Activated naive CD4-positive, alpha-beta T cell treated with anti-CD3 and anti-CD28 coated beads, Interleukin-2, amount 50 U/mL, for 24 hours (primary cell): ENCODE results near the gene MEGF10.

Source experiments
- H3K27ac Mint-ChIP-seq: one replicate; pipeline ENCODE4 v1.8.0; 2021; ENCODE audit warnings: mild to moderate bottlenecking, mixed read lengths
- H3K27me3 Mint-ChIP-seq: one replicate; pipeline ENCODE4 v1.8.0; 2021; ENCODE audit warnings: mixed read lengths
- H3K36me3 Mint-ChIP-seq: one replicate; pipeline ENCODE4 v1.8.0; 2021; ENCODE audit warnings: mixed read lengths
- H3K4me1 Mint-ChIP-seq: one replicate; pipeline ENCODE4 v1.8.0; 2021; ENCODE audit warnings: mixed read lengths
- H3K4me3 Mint-ChIP-seq: one replicate; pipeline ENCODE4 v1.8.0; 2021; ENCODE audit warnings: mild to moderate bottlenecking, mixed read lengths
- H3K9me3 Mint-ChIP-seq: one replicate; pipeline ENCODE4 v1.8.0; 2021; ENCODE audit warnings: mixed read lengths

The MEGF10 gene

DNA sequence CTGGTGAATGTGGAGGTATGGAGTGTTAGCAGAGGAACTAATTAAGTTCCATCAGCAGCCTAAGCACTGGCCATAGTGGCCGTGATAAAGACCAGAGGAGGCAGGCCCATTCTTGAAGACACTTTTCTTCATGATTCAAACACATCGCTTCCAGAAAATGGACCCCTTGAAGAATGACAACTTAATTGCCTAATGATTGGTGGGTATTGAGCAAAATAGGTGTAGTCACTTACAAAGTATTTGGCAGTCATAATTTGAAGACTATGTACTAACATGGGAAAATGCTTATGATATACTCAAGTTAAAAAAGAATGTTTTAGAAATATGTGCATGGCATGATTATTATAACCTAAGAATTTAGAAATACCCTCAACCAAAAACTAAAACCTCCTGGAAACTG, 44.8 kb downstream of the MEGF10 start:
- peaks cover 22% of the 10 kb centered on the region for H3K27me3 Mint-ChIP-seq
- no peak overlapping the region for H3K4me3 Mint-ChIP-seq
- H3K4me1 Mint-ChIP-seq, result no peaks in the 10 kb centered on the region
- no peak overlapping the region for H3K27ac Mint-ChIP-seq
- H3K9me3 Mint-ChIP-seq, result no peaks in the 10 kb centered on the region
- H3K36me3 Mint-ChIP-seq, result no peaks in the 10 kb centered on the region

DNA sequence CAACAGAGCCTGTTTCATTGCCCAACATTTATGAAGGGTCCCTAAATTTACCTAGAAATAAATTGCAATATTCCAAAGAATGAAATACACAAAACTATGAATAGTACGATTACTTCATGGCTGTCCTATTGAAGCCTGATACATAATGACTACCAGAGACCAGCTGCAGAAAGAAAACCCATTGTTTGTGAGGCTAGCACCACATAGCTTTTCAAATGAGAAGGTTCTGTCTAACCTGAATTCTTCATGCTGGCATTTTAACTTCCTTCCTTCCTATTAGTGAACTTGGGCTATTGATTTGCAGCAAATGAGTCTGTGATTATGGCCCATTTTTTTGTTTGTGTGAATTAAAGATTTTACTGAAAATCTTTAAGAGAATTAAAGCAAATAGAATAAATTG, 47.3 kb downstream of the MEGF10 start:
- no peak overlapping the region for H3K4me3 Mint-ChIP-seq
- no peaks in the 10 kb centered on the region for H3K36me3 Mint-ChIP-seq
- no peaks in the 10 kb centered on the region for H3K9me3 Mint-ChIP-seq
- no peaks in the 10 kb centered on the region for H3K4me1 Mint-ChIP-seq
- H3K27ac Mint-ChIP-seq, result no peak overlapping the region
- peaks cover 18% of the 10 kb centered on the region for H3K27me3 Mint-ChIP-seq

DNA sequence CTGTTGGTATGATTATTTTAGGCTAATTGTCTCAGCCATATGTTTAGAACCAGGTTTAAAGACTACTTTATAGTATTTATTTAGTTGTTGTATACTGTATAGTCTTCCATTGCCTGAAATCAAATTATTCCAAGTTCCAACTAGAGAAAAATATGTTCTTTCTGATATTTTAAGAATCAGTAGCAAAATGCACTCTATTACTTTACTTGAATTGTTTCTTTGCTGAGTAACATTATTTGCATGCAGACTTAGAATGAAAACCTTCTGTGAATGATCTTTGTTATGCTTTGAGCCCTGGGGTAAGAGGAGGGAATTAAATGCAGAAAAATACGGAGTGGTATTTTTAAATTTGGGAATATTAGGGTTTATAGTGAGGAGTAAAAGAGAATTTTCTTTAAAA, 47.9 kb downstream of the MEGF10 start:
- Mint-ChIP-seq H3K27ac (no peak overlapping the region), H3K4me3 (no peak overlapping the region), H3K27me3 (peaks cover 15% of the 10 kb centered on the region), H3K4me1 (no peaks in the 10 kb centered on the region), H3K36me3 (no peaks in the 10 kb centered on the region), H3K9me3 (no peaks in the 10 kb centered on the region)

DNA sequence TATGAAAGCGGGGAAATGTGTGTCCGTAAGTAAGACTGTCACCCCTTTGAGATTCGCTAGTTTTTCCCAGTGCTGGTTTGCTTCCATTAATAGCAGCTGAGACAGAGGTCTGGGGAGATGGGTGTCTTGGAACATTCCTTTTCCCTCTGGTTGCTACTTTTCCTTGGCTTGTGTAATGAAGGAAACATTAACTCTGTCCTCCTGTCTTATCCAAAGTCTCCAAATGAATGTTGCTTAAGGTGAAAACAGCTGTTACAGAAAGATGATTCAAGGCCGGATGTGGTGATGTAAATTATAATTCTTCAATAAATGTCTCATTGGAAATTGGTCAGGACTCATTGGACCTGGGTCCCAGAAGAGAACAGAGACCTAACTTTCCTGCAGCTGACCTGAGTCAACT, 50.0 kb downstream of the MEGF10 start:
- Mint-ChIP-seq H3K4me1 (no peaks in the 10 kb centered on the region), H3K9me3 (no peaks in the 10 kb centered on the region), H3K4me3 (no peak overlapping the region), H3K27me3 (peaks cover 14% of the 10 kb centered on the region), H3K27ac (no peak overlapping the region), H3K36me3 (no peaks in the 10 kb centered on the region)

DNA sequence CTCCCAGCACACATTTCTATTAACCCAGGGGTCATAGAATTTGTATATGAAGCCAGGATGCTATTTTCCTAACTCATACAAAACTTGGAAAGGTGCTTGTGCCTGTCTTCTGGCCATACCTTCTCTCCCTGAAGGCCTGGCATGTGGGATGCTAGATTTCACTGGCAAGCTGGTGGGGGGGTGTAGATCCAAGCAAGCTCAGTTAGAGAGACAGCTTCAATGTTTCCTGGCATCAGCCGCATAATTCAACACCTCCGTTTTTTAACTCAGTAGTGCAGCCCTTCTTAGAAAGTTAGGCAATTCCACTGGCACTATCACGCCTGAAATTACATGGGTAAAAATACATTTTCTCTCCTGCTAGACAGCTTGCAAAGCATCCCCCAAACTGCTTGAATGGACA, 51.8 kb downstream of the MEGF10 start:
- Mint-ChIP-seq H3K4me1 (no peaks in the 10 kb centered on the region), H3K36me3 (no peaks in the 10 kb centered on the region), H3K27ac (no peak overlapping the region), H3K4me3 (no peak overlapping the region), H3K9me3 (no peaks in the 10 kb centered on the region), H3K27me3 (peaks cover 10% of the 10 kb centered on the region)

DNA sequence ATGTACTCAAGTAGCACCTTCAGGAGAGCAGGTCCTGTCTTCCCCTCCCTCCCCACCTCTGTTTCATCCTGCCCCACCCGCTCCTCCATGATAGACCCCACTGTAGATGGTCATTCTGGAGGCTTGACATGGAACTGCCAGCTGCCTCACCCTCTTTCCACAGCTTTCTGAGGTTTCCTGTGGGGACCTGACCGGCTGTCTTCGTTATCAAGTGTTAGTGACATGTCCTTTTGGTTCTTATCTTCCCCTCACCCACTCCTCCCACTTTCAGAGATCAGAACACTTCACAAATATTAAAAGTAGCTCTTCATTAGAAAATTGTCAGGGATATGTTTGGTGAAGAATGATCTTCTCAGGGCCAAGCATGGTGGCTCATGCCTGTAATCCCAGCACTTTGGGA, 52.7 kb downstream of the MEGF10 start:
- no peak overlapping the region for H3K27ac Mint-ChIP-seq
- H3K4me3 Mint-ChIP-seq, result no peak overlapping the region
- H3K27me3 Mint-ChIP-seq, result peaks cover 10% of the 10 kb centered on the region
- H3K4me1 Mint-ChIP-seq, result no peaks in the 10 kb centered on the region
- no peaks in the 10 kb centered on the region for H3K9me3 Mint-ChIP-seq
- H3K36me3 Mint-ChIP-seq, result no peaks in the 10 kb centered on the region

DNA sequence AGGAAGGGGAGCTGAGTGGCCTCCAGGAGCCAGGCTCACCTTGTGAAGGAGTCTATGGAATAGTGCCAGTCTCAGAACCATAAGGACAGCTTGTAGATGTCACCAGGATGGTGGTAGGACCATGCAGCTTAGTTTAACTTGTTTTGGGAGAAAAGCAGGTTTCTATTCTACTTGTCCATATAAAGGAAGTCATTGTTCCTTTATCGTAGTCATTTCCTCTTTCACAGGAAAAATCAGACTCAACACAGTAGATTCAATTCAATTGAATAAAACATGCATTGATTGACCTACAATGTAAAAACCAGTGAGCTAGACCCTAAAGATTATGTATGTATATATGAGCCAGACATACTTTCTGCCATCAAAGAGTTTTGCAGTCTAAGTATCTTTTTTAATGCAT, 53.3 kb downstream of the MEGF10 start:
- Mint-ChIP-seq H3K27me3 (peaks cover 7% of the 10 kb centered on the region), H3K4me3 (no peak overlapping the region), H3K9me3 (no peaks in the 10 kb centered on the region), H3K27ac (no peak overlapping the region), H3K4me1 (no peaks in the 10 kb centered on the region), H3K36me3 (no peaks in the 10 kb centered on the region)

DNA sequence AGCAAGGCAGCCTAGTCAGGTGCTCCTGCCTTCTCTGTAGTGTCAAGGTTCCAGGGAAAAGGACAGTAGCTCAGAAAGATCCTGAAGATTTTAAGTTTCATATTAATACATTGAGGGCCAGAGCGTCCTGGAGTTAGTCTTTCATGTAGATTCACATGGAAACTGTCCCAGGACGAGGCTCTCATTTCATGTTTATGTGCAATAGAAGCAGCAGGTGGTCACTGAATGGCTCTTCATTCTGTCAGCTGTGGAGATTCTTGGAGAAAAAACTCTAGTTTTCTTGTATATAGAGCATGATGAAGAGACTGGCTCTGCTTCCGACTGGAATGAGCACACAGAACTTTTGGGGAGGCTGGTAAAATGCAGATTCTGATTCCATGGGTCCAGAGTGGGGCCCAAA, 54.3 kb downstream of the MEGF10 start:
- Mint-ChIP-seq H3K27ac (no peak overlapping the region), H3K9me3 (no peaks in the 10 kb centered on the region), H3K4me3 (no peak overlapping the region), H3K27me3 (peaks cover 5% of the 10 kb centered on the region), H3K36me3 (no peaks in the 10 kb centered on the region), H3K4me1 (no peaks in the 10 kb centered on the region)

DNA sequence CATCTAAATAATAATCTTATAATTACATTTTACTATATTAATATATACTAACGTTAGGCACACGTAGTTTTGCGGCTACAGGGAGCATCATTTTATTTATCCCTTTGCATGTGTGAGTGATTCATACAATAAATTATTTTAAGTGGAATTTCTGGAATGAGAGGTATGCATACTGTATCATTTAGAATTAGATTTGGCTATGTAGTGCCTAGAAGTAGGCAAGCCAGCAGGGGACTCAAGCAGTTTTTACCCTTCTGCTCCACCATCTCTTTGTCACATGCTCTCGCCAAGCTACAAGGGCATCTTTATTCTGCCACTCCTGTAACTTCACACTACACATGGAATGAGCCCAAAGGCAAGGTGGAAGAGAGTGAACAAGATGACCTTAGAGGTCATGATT, 60.8 kb downstream of the MEGF10 start:
- H3K9me3 Mint-ChIP-seq, result no peaks in the 10 kb centered on the region
- no peak overlapping the region for H3K4me3 Mint-ChIP-seq
- no peak overlapping the region for H3K27ac Mint-ChIP-seq
- H3K36me3 Mint-ChIP-seq, result no peaks in the 10 kb centered on the region
- H3K27me3 Mint-ChIP-seq, result peaks cover 2% of the 10 kb centered on the region
- no peaks in the 10 kb centered on the region for H3K4me1 Mint-ChIP-seq

DNA sequence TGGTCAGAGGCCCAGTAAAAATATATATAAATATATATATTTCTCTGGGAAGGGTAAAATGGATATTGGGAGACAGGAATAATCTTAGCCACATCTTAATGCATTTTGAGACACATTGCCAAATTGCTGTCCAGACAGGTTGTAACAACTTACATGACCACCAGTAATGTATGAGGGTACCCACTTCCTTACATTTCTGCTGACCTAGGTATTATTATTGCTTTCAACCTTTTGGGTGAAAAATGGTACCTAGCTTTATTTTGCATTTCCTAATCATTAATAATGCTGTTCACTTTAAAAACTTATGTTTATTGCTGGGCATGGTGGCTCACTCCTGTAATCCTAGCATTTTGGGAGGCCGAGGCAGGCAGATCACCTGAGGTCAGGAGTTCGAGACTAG, 61.5 kb downstream of the MEGF10 start:
- H3K9me3 Mint-ChIP-seq, result no peaks in the 10 kb centered on the region
- no peak overlapping the region for H3K4me3 Mint-ChIP-seq
- no peaks in the 10 kb centered on the region for H3K4me1 Mint-ChIP-seq
- H3K27me3 Mint-ChIP-seq, result peaks cover 2% of the 10 kb centered on the region
- H3K27ac Mint-ChIP-seq, result no peak overlapping the region
- no peaks in the 10 kb centered on the region for H3K36me3 Mint-ChIP-seq

DNA sequence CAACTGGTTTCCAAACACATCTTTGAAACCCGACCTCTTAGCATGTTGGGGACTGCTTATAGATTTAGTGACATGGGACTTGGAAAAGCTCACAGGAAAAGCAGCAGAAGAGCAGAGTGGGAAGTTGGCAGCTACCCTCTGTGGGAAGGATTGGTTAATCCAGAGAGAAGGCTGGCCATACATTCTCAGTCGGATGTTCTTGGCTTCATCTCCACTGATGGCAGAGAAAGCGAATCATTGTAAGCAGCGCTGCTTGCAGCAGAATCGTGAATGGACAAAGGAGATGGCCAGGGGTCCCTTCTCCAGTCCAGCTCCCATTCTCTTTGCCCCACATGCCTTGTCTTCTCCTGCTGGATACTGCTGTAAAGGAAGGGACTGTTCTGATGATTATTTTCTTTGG, 62.7 kb downstream of the MEGF10 start:
- peaks cover 8% of the 10 kb centered on the region for H3K27me3 Mint-ChIP-seq

DNA sequence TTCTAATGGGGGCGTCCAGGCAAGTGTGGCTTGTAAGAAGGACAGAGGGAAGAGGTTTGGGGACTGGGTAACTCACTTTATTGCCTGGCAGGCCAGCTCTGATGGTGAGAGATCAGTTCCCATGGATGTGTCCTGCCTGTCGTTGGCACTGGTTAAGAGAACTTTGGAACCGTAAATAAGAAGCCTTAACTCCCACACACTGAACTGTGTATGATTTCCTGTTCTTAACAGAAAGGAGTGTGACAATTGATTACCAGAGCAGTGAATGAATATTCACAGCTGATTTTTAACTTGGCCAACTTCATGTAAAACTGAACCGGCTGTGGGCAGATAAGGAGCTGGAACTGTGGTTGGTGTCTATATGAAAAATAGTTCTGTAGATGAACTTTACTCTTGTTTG, 63.2 kb downstream of the MEGF10 start:
- no peak overlapping the region for H3K27ac Mint-ChIP-seq
- no peaks in the 10 kb centered on the region for H3K4me1 Mint-ChIP-seq
- no peaks in the 10 kb centered on the region for H3K36me3 Mint-ChIP-seq
- H3K9me3 Mint-ChIP-seq, result no peaks in the 10 kb centered on the region
- no peak overlapping the region for H3K4me3 Mint-ChIP-seq
- peaks cover 8% of the 10 kb centered on the region for H3K27me3 Mint-ChIP-seq

More for the DNA sequence above, 62.7 kb downstream of the MEGF10 start:
- H3K27ac Mint-ChIP-seq, result no peak overlapping the region
- no peaks in the 10 kb centered on the region for H3K36me3 Mint-ChIP-seq
- H3K4me3 Mint-ChIP-seq, result no peak overlapping the region
- H3K9me3 Mint-ChIP-seq, result no peaks in the 10 kb centered on the region
- H3K4me1 Mint-ChIP-seq, result no peaks in the 10 kb centered on the region

DNA sequence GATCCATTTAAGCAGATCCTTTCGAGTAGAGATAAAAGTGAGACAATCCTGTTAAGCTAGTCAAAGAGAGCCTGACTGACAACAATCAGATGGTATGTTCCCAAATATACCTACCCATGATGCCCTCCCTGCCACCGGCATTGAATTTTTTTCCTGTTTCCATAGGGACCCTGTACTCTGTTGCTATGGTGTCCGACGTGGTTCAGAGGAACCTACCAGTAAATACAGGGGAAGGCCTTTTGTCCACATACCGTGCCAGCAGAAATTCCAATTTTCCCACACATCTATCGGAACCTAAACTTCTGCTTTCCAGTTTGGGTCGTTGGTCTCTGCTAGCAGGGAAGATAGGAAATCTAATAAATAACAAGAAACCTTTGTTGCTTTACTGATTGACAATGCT, 64.7 kb downstream of the MEGF10 start:
- H3K27me3 Mint-ChIP-seq, result peaks cover 8% of the 10 kb centered on the region
- H3K9me3 Mint-ChIP-seq, result no peaks in the 10 kb centered on the region
- no peak overlapping the region for H3K4me3 Mint-ChIP-seq
- H3K27ac Mint-ChIP-seq, result no peak overlapping the region
- no peaks in the 10 kb centered on the region for H3K4me1 Mint-ChIP-seq
- H3K36me3 Mint-ChIP-seq, result no peaks in the 10 kb centered on the region

DNA sequence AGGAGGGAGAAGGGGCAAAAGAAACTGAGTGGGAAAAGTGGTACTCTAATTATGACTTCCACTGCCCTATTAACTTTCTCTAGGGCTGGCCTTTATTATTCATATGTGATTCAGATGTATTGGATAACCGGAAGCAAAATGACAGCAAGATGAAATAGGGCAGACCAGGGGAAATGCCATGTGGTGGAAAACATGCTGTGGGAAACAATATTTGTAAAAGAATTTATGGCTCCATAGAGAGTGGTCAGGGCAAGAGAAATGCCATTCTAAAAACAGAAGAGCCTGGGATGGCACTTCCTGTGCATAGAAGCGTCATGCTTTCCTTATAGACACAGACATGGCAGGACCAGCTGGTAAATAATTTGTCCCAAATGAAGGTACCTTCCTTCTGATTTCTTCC, 67.7 kb downstream of the MEGF10 start:
- Mint-ChIP-seq H3K27me3 (peaks cover 12% of the 10 kb centered on the region), H3K4me3 (no peak overlapping the region), H3K36me3 (no peaks in the 10 kb centered on the region), H3K4me1 (no peaks in the 10 kb centered on the region), H3K27ac (no peak overlapping the region), H3K9me3 (no peaks in the 10 kb centered on the region)

DNA sequence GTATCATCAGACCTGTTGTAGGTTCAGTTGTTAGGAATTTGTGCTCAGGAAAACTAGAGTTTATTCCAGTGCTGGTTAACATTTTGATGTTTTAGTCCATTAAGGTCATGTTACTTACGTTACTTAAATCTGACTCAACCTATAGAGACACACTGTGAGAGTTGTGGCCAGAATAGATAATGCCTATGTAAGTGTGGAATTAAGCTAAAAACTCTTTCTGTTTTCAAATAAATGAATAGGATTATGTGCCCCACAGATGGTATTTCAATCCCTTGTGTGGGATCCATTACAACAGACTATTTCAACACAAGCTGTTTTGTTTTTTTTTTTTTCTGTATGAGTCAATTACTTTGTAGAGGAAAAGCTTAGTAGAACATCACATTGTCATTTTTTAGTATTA, 68.1 kb downstream of the MEGF10 start:
- H3K4me1 Mint-ChIP-seq, result no peaks in the 10 kb centered on the region
- peaks cover 13% of the 10 kb centered on the region for H3K27me3 Mint-ChIP-seq
- no peak overlapping the region for H3K4me3 Mint-ChIP-seq
- H3K9me3 Mint-ChIP-seq, result no peaks in the 10 kb centered on the region
- H3K36me3 Mint-ChIP-seq, result no peaks in the 10 kb centered on the region
- no peak overlapping the region for H3K27ac Mint-ChIP-seq

DNA sequence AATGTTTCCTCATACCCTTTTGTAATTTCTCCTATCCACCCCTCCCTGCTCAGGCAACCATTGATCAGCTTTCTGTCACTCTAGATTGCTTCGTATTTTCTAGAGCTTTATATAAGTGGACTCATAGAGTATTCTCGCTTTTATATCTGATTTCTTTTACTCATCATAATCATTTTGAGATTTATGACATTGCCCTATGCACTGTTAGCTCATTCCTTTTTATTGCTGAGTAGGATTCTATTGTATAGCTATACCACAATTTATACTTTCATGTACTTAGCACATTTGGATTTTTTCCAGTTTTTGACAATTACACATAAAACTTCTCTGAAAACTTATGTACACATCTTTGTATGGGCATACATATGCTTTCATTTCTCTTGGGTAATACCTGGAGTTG, 68.9 kb downstream of the MEGF10 start:
- H3K36me3 Mint-ChIP-seq, result no peaks in the 10 kb centered on the region
- H3K4me1 Mint-ChIP-seq, result no peaks in the 10 kb centered on the region
- H3K27me3 Mint-ChIP-seq, result peaks cover 18% of the 10 kb centered on the region
- H3K27ac Mint-ChIP-seq, result no peak overlapping the region
- no peaks in the 10 kb centered on the region for H3K9me3 Mint-ChIP-seq
- no peak overlapping the region for H3K4me3 Mint-ChIP-seq

DNA sequence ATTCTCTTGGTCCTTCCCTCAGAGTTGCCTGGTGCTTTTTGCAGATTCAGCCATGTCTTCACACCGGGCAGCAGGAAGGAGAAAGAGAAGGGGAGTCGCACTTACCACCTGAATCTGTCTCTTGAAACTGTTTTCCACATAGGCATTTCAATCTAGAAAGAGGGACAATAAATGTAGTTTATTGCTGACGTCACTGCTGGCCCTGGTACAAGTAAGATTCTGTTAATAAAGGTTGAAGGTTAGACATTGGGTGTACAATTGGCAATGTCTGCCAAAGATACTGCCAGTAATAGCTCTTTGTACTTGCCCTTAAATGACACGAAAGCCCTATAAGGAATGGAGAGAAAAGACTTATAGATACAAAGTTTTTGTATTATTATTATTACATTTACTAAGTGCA, 72.8 kb downstream of the MEGF10 start:
- no peaks in the 10 kb centered on the region for H3K4me1 Mint-ChIP-seq
- H3K27me3 Mint-ChIP-seq, result peaks cover 27% of the 10 kb centered on the region
- no peaks in the 10 kb centered on the region for H3K9me3 Mint-ChIP-seq
- H3K4me3 Mint-ChIP-seq, result no peak overlapping the region
- H3K27ac Mint-ChIP-seq, result no peak overlapping the region
- H3K36me3 Mint-ChIP-seq, result no peaks in the 10 kb centered on the region

DNA sequence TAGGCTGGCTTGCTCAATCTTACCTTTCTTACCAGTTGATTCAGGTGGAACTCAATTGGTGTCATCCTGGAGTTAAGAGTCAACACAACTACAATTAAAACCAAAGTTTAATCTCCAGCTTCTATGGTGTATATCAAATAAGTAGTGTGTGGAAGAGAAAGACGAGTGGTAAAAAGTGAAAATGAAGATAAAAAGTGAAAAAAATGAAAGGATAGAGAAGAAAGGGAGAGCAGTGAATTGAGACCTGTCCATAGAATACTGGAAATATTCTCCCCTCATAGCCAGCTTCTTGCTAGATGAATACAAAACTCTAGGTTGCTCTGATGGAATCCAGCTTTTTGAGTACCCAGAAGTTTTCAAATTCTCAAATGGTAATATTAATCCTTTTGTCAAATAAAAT, 76.4 kb downstream of the MEGF10 start:
- Mint-ChIP-seq H3K9me3 (no peaks in the 10 kb centered on the region), H3K27ac (no peak overlapping the region), H3K4me3 (no peak overlapping the region), H3K27me3 (peaks cover 29% of the 10 kb centered on the region), H3K4me1 (no peaks in the 10 kb centered on the region), H3K36me3 (no peaks in the 10 kb centered on the region)
